Esophagus (tissue), 2 donors: ENCODE measurements around the gene STOX2. TPM values are rescaled to one million over a fixed set of nuclear protein-coding genes. Genes with fewer than 3 reads are reported as not detected.

Source experiments
- polyA plus RNA-seq, 2 donors: library from polyadenylated mRNA; stranded (reverse); fragments of 200-250 nt; gene quantifications; one replicate each; pipeline ENCODE4 v1.2.3, GENCODE V29; 2013
- donor health status: healthy with polysubstance abuse.
- donor health status: Bipolar disorder and iron deficiency.

Gene STOX2
- polyA plus RNA-seq, 2 donors = 2.6 to 3.3 TPM

Other genes starting within 250 kb of the STOX2 start
- 10 to 100 TPM in 1 of 2 donors, 1 to 10 TPM in 1; 8.6 to 12.7 TPM for gene RWDD4, start 246.1 kb upstream of the STOX2 start, polyA plus RNA-seq
- 10 to 100 TPM; 11.6 to 13.7 TPM for gene TRAPPC11, start 246.0 kb upstream of the STOX2 start, polyA plus RNA-seq